ENCODE measurements around the gene RPL9. TPM values are rescaled to one million over a fixed set of nuclear protein-coding genes. Genes with fewer than 3 reads are reported as not detected.

RPL9 gene
- total and polyA plus RNA-seq, 9 donors = 2,988 to 22,039 (median 4,031) TPM

DNA sequence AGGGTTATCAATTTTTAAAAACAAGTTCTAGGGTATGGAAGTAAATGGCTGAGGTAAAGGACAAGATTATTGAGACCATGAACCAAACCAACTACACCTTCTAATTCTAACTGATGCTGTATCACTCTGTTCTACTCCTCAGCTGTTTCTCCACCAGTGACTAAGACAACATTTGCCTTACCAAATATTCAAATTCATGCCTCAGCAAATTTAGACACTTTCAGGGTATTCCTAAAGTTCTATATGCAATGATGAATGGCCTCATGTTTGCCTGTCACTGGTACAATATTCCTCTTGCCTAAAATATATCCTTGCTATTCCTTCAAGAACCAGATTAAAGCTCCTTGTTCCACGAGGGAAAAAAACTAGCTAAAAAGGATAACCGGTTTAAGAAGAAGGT, 5.0 kb downstream of the RPL9 start:
- Histone ChIP-seq H3K4me1 (ENCODE audit: insufficient read depth) (peaks cover 3% of the 10 kb centered on the region), H3K27ac (no peak overlapping the region), H3K4me3 (no peak overlapping the region), H3K9me3 (no peaks in the 10 kb centered on the region), H3K36me3 (peaks cover 2% of the 10 kb centered on the region), H3K27me3 (no peaks in the 10 kb centered on the region)
- intact Hi-C loops (cut with DNase I) = no loop called here
- TF ChIP-seq, protein P1, sequence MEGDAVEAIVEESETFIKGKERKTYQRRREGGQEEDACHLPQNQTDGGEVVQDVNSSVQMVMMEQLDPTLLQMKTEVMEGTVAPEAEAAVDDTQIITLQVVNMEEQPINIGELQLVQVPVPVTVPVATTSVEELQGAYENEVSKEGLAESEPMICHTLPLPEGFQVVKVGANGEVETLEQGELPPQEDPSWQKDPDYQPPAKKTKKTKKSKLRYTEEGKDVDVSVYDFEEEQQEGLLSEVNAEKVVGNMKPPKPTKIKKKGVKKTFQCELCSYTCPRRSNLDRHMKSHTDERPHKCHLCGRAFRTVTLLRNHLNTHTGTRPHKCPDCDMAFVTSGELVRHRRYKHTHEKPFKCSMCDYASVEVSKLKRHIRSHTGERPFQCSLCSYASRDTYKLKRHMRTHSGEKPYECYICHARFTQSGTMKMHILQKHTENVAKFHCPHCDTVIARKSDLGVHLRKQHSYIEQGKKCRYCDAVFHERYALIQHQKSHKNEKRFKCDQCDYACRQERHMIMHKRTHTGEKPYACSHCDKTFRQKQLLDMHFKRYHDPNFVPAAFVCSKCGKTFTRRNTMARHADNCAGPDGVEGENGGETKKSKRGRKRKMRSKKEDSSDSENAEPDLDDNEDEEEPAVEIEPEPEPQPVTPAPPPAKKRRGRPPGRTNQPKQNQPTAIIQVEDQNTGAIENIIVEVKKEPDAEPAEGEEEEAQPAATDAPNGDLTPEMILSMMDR (IDR thresholded peaks at IDR 0.05) = no peak
- TF ChIP-seq POLR2A (IDR thresholded peaks at IDR 0.05) (no peak), EP300 (IDR thresholded peaks at IDR 0.05) (no peak)
- 54 to 67% (median 65%) methylated on average over 2 of the region's 2 CpGs for WGBS, 3 donors
- DNase-seq = no peak

DNA sequence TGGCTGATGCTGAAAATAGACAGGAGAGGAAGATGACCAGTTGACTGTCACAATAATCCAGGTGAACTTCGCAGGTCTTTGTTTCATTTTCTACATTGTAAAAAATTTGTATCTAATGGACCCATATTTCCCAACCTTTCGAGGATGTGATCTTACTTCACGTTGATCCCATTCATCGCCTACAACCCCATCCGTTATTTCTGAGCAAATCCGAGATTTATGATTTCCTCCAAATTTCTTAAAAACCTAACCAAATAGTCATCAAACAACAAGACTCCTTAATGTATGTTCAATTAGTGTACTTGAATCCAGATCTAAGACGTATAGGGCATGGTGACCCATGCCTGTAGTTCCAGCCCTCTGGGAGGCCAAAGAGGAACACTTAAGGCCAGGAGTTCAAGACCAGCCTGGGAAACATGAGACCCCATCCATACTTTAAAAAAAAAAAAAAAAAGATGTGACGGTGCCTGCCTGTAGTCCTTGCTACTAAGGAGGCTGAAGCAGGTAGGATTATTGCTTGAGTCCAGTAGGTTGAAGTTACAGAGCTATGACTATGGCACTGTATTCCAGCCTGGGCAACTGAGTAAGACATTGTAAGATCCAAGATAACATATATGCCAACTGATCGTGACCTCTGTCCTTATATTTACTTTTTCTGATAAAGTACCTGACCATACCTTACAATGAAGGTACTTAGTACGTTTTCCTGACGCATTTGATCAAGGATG, 5.7 kb downstream of the RPL9 start:
- WGBS, 3 donors = 77 to 81% (median 81%) methylated on average over 11 of the region's 11 CpGs
- Histone ChIP-seq H3K27me3 (no peaks in the 10 kb centered on the region), H3K27ac (no peak overlapping the region), H3K36me3 (peaks cover 2% of the 10 kb centered on the region), H3K4me1 (ENCODE audit: insufficient read depth) (peaks cover 3% of the 10 kb centered on the region), H3K4me3 (no peak overlapping the region), H3K9me3 (no peaks in the 10 kb centered on the region)
- DNase-seq = no peak
- intact Hi-C loops (cut with DNase I) = no loop called here
- TF ChIP-seq POLR2A (IDR thresholded peaks at IDR 0.05) (no peak), EP300 (IDR thresholded peaks at IDR 0.05) (no peak)
- TF ChIP-seq, protein P1 (IDR thresholded peaks at IDR 0.05) = no peak

DNA sequence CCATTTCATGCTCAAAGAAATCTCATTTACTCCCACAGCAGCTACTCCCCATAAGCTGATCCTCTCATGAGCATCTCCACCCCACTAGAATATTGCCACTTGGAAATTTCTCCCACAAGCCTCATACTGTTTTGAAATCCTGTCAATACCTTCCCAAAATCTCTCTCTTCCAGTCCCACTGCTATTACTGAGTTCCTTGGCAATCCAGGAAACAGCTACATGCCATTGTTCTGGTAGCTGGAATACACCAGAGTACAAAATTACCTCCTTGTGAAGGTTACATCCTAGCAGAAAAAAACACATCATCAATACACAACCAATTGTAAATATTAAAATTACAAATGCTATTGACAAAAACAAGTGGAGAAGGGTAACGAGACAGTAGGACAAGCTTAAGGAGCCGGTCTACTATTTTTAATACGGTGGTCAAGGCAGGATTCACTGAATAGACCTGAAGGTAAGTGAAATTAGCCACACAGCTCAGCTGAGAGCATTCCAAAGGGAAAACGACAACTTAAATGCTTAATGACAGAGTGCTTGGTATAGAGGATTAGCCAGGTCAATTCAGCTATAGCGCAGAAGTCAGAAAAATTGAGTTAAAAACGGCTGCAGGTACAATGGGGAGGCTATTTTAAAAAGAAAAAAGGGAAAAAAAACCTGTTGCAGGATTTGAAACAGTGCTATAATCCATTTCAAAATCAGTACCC, 6.4 kb downstream of the RPL9 start:
- H3K36me3 ChIP-seq = peaks cover 2% of the 10 kb centered on the region
- H3K27me3 ChIP-seq = no peaks in the 10 kb centered on the region
- no peak for TF ChIP-seq POLR2A (IDR thresholded peaks at IDR 0.05)
- TF ChIP-seq EP300 (IDR thresholded peaks at IDR 0.05) = no peak
- TF ChIP-seq, protein P1 (IDR thresholded peaks at IDR 0.05) = no peak
- no peaks in the 10 kb centered on the region for H3K9me3 ChIP-seq
- intact Hi-C loops (cut with DNase I) = no loop called here
- no peak overlapping the region for H3K4me3 ChIP-seq
- no peak overlapping the region for H3K27ac ChIP-seq
- H3K4me1 ChIP-seq (ENCODE audit: insufficient read depth) = peaks cover 4% of the 10 kb centered on the region
- no peak for DNase-seq
- WGBS, 3 donors = 76 to 83% (median 82%) methylated on average over 6 of the region's 6 CpGs

DNA sequence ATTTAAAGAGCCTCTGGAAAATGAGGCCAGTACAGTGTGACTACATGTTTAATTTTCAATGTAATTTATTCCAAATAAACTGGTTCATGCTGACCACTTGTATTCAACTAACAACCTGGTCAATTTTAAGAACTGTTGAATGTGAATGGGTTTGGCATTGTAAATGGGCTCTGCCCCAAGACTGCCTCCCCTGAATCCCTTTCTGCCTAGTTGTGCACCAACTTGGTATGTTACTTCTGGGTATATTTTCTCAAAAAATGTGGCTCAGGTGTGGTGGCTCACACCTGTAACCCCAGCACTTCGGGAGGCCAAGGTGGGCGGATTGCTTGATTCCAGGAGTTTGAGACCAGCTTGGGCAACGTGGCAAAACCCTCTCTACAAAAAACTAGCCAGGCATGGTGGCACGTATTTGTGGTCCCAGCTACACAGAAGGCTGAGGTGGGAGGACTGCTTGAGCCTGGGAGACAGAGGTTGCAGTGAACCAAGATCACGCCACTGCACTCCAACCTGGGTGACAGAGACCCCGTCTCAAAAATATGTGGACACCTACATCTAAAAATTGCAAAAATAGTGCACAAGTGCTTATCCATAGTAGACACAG, 7.2 kb downstream of the RPL9 start:
- TF ChIP-seq EP300 (IDR thresholded peaks at IDR 0.05) (no peak), POLR2A (IDR thresholded peaks at IDR 0.05) (no peak)
- TF ChIP-seq, protein P1 (IDR thresholded peaks at IDR 0.05) = no peak
- Histone ChIP-seq H3K27ac (no peak overlapping the region), H3K27me3 (no peaks in the 10 kb centered on the region), H3K36me3 (peaks cover 2% of the 10 kb centered on the region), H3K4me3 (no peak overlapping the region), H3K4me1 (ENCODE audit: insufficient read depth) (peaks cover 8% of the 10 kb centered on the region), H3K9me3 (no peaks in the 10 kb centered on the region)
- WGBS, 3 donors = 76 to 93% (median 83%) methylated on average over 6 of the region's 6 CpGs
- DNase-seq = no peak
- intact Hi-C loops (cut with DNase I) = no loop called here
